Measurements from ENCODE around the gene EOMES. TPM values are rescaled to one million over a fixed set of nuclear protein-coding genes. Genes with fewer than 3 reads are reported as not detected.

EOMES gene
- total RNA-seq, 1 donor from 2014 or later = not detected

DNA sequence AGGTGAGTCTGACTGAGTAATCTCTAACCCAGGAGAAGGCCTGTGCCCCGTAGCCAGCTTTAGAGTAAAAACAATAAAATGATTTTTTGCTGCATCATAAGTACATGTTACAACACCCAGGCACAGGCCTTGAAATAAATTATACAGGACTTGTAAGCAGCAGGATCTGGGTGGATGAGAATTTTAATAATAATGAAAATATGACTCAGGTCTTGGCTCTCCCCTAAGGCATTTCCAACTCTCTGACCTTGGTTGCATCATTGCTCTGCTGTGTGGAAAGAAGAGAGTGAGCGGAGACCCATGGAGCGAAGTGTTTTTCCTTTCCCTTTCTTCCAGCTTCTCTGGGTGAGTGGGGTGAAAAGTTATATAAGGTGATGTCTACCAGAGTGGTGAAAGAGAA lies 44.6 kb downstream of the EOMES start:
- TF ChIP-seq, protein P1, sequence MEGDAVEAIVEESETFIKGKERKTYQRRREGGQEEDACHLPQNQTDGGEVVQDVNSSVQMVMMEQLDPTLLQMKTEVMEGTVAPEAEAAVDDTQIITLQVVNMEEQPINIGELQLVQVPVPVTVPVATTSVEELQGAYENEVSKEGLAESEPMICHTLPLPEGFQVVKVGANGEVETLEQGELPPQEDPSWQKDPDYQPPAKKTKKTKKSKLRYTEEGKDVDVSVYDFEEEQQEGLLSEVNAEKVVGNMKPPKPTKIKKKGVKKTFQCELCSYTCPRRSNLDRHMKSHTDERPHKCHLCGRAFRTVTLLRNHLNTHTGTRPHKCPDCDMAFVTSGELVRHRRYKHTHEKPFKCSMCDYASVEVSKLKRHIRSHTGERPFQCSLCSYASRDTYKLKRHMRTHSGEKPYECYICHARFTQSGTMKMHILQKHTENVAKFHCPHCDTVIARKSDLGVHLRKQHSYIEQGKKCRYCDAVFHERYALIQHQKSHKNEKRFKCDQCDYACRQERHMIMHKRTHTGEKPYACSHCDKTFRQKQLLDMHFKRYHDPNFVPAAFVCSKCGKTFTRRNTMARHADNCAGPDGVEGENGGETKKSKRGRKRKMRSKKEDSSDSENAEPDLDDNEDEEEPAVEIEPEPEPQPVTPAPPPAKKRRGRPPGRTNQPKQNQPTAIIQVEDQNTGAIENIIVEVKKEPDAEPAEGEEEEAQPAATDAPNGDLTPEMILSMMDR (IDR thresholded peaks at IDR 0.05; ENCODE audit: insufficient read depth, low read length, severe bottlenecking) = no peak
- Histone ChIP-seq H3K36me3 (ENCODE audit: control insufficient read depth, insufficient read depth, low read length) (no peaks in the 10 kb centered on the region), H3K4me3 (ENCODE audit: low read depth, low read length) (no peak overlapping the region), H3K27me3 (ENCODE audit: control insufficient read depth, insufficient read depth, low read length) (no peaks in the 10 kb centered on the region)
- DNase-seq (ENCODE audit: low read depth) (peak; percentile 97), FAIRE-seq (no peak)

DNA sequence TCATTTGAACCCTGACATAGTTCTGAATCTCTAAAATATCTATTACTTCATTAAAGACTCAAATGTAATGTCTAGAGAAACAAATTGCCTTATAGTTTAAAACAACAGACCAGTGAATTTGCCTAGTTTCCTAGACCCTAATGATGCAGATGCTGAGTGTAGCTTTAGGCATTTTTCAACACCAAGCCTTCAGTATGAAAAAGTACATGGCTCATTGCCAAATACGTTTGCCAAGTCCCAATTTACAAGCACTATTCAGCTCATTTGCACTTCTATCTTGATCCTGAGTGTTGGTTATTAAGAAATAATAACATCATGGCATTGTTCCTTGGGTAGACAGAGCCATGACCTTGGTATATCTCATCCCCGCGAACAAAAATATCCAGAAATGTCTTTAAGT lies 46.8 kb downstream of the EOMES start:
- TF ChIP-seq, protein P1 (IDR thresholded peaks at IDR 0.05; ENCODE audit: insufficient read depth, low read length, severe bottlenecking) = no peak
- no peaks in the 10 kb centered on the region for H3K27me3 ChIP-seq (ENCODE audit: control insufficient read depth, insufficient read depth, low read length)
- no peak for FAIRE-seq

DNA sequence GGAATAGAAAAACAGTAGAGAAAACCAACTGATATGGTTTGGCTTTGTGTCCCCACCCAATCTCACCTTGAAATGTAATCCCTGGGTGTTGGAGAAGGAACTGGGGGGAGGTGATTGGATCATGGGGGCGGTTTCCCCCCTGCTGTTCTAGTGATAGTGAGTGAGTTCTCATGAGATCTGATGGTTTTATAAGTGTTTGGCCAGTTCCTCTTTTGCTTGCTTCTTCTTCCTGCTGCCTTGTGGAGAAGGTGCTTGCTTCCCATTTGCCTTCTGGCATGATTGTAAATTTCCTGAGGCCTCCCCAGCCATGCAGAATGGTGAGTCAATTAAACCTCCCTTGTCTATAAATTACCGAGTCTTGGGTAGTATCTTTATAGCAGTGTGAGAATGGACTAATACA lies 48.4 kb downstream of the EOMES start:
- no peak for DNase-seq (ENCODE audit: low read depth)
- TF ChIP-seq, protein P1 (IDR thresholded peaks at IDR 0.05; ENCODE audit: insufficient read depth, low read length, severe bottlenecking) = no peak
- Histone ChIP-seq H3K27me3 (ENCODE audit: control insufficient read depth, insufficient read depth, low read length) (no peaks in the 10 kb centered on the region), H3K4me3 (ENCODE audit: low read depth, low read length) (no peak overlapping the region), H3K36me3 (ENCODE audit: control insufficient read depth, insufficient read depth, low read length) (no peaks in the 10 kb centered on the region)
- no peak for FAIRE-seq

More for the DNA sequence above, 46.8 kb downstream of the EOMES start:
- H3K36me3 ChIP-seq (ENCODE audit: control insufficient read depth, insufficient read depth, low read length) = no peaks in the 10 kb centered on the region
- DNase-seq (ENCODE audit: low read depth) = peak; percentile 87
- no peak overlapping the region for H3K4me3 ChIP-seq (ENCODE audit: low read depth, low read length)

DNA sequence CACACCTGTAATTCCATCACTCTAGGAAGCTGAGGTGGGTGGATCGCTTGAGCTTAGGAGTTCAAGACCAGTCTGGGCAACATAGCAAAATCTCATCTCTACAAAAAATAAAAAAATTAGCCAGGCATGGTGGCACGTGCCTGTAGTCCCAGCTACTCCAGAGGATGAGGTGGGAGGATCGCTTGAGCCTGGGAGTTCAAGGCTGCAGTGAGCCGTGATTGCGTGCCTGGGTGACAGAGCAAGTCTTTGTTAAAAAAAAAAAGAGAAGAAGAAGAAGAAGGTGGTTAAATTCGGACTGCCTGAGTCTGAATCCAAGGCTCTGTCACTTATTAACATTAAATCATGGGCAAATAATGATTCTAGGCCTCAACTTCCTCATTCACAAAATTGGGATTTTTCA lies 51.0 kb downstream of the EOMES start:
- TF ChIP-seq, protein P1 (IDR thresholded peaks at IDR 0.05; ENCODE audit: insufficient read depth, low read length, severe bottlenecking) = no peak
- no peak for FAIRE-seq

DNA sequence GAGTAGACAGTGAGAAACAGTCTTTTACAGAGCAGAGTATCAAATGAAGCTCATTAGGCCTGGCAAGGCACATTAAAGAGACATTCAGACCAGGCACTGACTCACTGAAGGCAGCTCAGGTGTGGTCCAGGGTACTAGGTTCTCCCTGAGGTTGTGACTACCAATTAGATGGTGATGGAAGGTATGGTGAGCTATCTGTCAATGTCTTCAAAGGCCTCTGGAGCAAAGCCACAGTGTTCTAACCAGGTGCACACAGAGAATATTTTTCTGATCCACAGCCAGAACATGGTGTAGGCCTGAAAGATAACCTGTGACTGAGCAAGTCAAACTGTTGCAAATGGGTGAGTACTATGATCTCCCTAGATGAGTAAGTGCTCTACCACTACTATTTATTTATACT lies 51.5 kb downstream of the EOMES start:
- TF ChIP-seq, protein P1 (IDR thresholded peaks at IDR 0.05; ENCODE audit: insufficient read depth, low read length, severe bottlenecking) = no peak
- no peak for FAIRE-seq
- Histone ChIP-seq H3K36me3 (ENCODE audit: control insufficient read depth, insufficient read depth, low read length) (no peaks in the 10 kb centered on the region), H3K27me3 (ENCODE audit: control insufficient read depth, insufficient read depth, low read length) (no peaks in the 10 kb centered on the region), H3K4me3 (ENCODE audit: low read depth, low read length) (no peak overlapping the region)
- DNase-seq (ENCODE audit: low read depth) = no peak

More for the DNA sequence above, 51.0 kb downstream of the EOMES start:
- no peak for DNase-seq (ENCODE audit: low read depth)
- no peak overlapping the region for H3K4me3 ChIP-seq (ENCODE audit: low read depth, low read length)
- H3K36me3 ChIP-seq (ENCODE audit: control insufficient read depth, insufficient read depth, low read length) = no peaks in the 10 kb centered on the region
- no peaks in the 10 kb centered on the region for H3K27me3 ChIP-seq (ENCODE audit: control insufficient read depth, insufficient read depth, low read length)

DNA sequence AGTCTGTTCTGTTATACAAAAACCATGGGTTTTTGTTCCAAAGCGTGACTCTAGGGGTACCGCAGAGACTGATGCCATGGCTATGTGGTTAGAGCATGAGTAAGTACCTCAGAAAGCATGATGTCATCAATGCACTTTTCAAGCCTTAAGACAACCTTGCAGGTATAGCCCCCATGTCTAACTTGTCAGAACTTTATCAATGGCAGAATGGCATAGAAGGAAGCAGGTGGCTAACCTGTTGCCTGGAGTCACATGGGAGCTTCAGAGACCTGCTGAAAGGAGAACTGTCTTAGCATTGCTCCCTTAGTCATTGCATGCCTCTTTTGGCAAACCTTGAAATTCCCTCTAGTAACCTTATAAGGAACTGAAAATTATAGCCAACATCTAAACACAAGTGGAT lies 52.5 kb downstream of the EOMES start:
- TF ChIP-seq, protein P1 (IDR thresholded peaks at IDR 0.05; ENCODE audit: insufficient read depth, low read length, severe bottlenecking) = no peak
- no peaks in the 10 kb centered on the region for H3K36me3 ChIP-seq (ENCODE audit: control insufficient read depth, insufficient read depth, low read length)
- H3K4me3 ChIP-seq (ENCODE audit: low read depth, low read length) = no peak overlapping the region
- no peaks in the 10 kb centered on the region for H3K27me3 ChIP-seq (ENCODE audit: control insufficient read depth, insufficient read depth, low read length)
- DNase-seq (ENCODE audit: low read depth) = peak; percentile 38
- peak; percentile 68 for FAIRE-seq

Measured in bronchial epithelial cell (primary cell).